Endodermal cell (in vitro differentiated cells): Measurements from ENCODE around the gene EPAS1. TPM values are rescaled to one million over a fixed set of nuclear protein-coding genes. Genes with fewer than 3 reads are reported as not detected.
A peak's percentile ranks its signal among the peaks of the same experiment; 100 is the strongest.

ENCODE experiments used
- DNase-seq: peaks from one replicate; pipeline ENCODE4 v3.0.0-alpha.2; 2017
- H3K27ac ChIP-seq: 2 replicates; pipeline ENCODE4 v1.5.1; 2013; ENCODE audit warnings: mild to moderate bottlenecking, low read depth, low read length, moderate library complexity
- H3K27me3 ChIP-seq: 2 replicates; pipeline ENCODE4 v1.6.1; 2013; ENCODE audit warnings: mild to moderate bottlenecking, low read length, moderate library complexity; ENCODE audit not compliant: insufficient read depth, control insufficient read depth, poor library complexity, severe bottlenecking
- H3K36me3 ChIP-seq: 2 replicates; pipeline ENCODE4 v1.7.0; 2013; ENCODE audit warnings: mild to moderate bottlenecking, low read length, moderate library complexity; ENCODE audit not compliant: control insufficient read depth, insufficient read depth
- H3K4me1 ChIP-seq: one replicate; pipeline ENCODE4 v1.7.0; 2013; ENCODE audit warnings: low read length; ENCODE audit not compliant: control insufficient read depth, insufficient read depth
- H3K4me3 ChIP-seq: 2 replicates; pipeline ENCODE4 v1.5.1; 2013; ENCODE audit warnings: mild to moderate bottlenecking, low read length, moderate library complexity
- H3K9ac ChIP-seq: 2 replicates; pipeline ENCODE4 v1.6.1; 2013; ENCODE audit warnings: mild to moderate bottlenecking, low read length, moderate library complexity; ENCODE audit not compliant: poor library complexity, severe bottlenecking; ENCODE audit errors: extremely low read depth
- H3K9me3 ChIP-seq: 2 replicates; pipeline ENCODE4 v1.6.1; 2013; ENCODE audit warnings: mild to moderate bottlenecking, low read length, moderate library complexity; ENCODE audit not compliant: control insufficient read depth
- H3K27ac Mint-ChIP-seq: 2 replicates; pipeline ENCODE4 v1.8.0; 2020; ENCODE audit warnings: mixed read lengths
- H3K27me3 Mint-ChIP-seq: 2 replicates; pipeline ENCODE4 v1.8.0; 2021; ENCODE audit warnings: mild to moderate bottlenecking, mixed read lengths; ENCODE audit not compliant: insufficient read depth
- H3K36me3 Mint-ChIP-seq: 2 replicates; pipeline ENCODE4 v1.8.0; 2020; ENCODE audit warnings: low read depth, mixed read lengths
- H3K4me1 Mint-ChIP-seq: 2 replicates; pipeline ENCODE4 v1.8.0; 2020; ENCODE audit warnings: mixed read lengths
- H3K4me3 Mint-ChIP-seq: 2 replicates; pipeline ENCODE4 v1.8.0; 2020; ENCODE audit warnings: mild to moderate bottlenecking, moderate library complexity, mixed read lengths
- H3K9me3 Mint-ChIP-seq: 2 replicates; pipeline ENCODE4 v1.8.0; 2020; ENCODE audit warnings: mild to moderate bottlenecking, mixed read lengths
- WGBS, 2 experiments: methylation state at CpG; one replicate each; pipeline versions ENCODE4 v1.1.5 to v1.1.7; 2013; ENCODE audit warnings: missing lambda C conversion rate in 2 of 2, mixed read lengths in 1 of 2; ENCODE audit not compliant: insufficient coverage in 1 of 2, insufficient read length in 1 of 2; 5-methylcytosine and 5-hydroxymethylcytosine counted together
- total RNA-seq, 2 donors: library from RNA; stranded (reverse); fragmentation: NEBNext Ultra II Directional in 1 of 2; extraction: Animal tissue kit (Norgen Biotek cat#: 25700) in 1 of 2; gene quantifications; 2 replicates in 1 of 2; 3 replicates in 1 of 2; pipeline ENCODE4 v1.2.1, GENCODE V29; 2021
- TF ChIP-seq, protein P1 (sequence below): fragments of 200-600 bp; sonication (generic); conservative IDR thresholded peaks from 2 replicates; pipeline ENCODE4 v1.5.0; 2021; ENCODE audit warnings: antibody characterized with exemption, mild to moderate bottlenecking

EPAS1 gene
- total RNA-seq, 2 donors from 2014 or later: 1.2 to 1.9 TPM

DNA sequence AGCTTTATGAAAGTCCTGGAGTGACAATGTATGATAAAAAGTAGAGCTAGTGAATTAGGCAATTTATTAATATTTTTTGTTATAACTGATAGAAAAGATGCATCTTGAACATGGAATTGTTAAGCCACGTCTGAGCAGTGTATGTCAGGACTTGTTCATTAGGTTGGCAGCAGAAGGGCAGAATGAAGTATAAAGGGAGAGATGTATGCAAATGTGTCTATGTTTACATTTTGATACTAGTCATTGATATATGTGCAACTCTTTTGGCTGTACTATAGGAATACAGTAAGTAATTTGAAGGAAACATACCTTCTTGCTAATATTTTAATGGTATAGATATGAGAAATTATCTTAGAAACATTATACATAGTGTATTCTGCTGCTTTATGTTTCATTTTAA, 133.2 kb downstream of the EPAS1 start:
- H3K4me3 ChIP-seq: no peak overlapping the region
- no peak overlapping the region for H3K27ac Mint-ChIP-seq
- no peak for DNase-seq
- H3K9me3 Mint-ChIP-seq: peaks cover 7% of the 10 kb centered on the region
- no peaks in the 10 kb centered on the region for H3K9me3 ChIP-seq
- no peaks in the 10 kb centered on the region for H3K27me3 Mint-ChIP-seq
- no peaks in the 10 kb centered on the region for H3K4me1 ChIP-seq
- peaks cover 5% of the 10 kb centered on the region for H3K4me1 Mint-ChIP-seq
- no peaks in the 10 kb centered on the region for H3K36me3 Mint-ChIP-seq
- 85 to 100% methylated on average over 1 of the region's 1 CpG for WGBS, 2 experiments
- no peak overlapping the region for H3K4me3 Mint-ChIP-seq
- H3K36me3 ChIP-seq: no peaks in the 10 kb centered on the region
- H3K9ac ChIP-seq: no peak overlapping the region
- no peak overlapping the region for H3K27ac ChIP-seq
- TF ChIP-seq, protein P1, sequence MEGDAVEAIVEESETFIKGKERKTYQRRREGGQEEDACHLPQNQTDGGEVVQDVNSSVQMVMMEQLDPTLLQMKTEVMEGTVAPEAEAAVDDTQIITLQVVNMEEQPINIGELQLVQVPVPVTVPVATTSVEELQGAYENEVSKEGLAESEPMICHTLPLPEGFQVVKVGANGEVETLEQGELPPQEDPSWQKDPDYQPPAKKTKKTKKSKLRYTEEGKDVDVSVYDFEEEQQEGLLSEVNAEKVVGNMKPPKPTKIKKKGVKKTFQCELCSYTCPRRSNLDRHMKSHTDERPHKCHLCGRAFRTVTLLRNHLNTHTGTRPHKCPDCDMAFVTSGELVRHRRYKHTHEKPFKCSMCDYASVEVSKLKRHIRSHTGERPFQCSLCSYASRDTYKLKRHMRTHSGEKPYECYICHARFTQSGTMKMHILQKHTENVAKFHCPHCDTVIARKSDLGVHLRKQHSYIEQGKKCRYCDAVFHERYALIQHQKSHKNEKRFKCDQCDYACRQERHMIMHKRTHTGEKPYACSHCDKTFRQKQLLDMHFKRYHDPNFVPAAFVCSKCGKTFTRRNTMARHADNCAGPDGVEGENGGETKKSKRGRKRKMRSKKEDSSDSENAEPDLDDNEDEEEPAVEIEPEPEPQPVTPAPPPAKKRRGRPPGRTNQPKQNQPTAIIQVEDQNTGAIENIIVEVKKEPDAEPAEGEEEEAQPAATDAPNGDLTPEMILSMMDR: no peak
- H3K27me3 ChIP-seq: no peaks in the 10 kb centered on the region

DNA sequence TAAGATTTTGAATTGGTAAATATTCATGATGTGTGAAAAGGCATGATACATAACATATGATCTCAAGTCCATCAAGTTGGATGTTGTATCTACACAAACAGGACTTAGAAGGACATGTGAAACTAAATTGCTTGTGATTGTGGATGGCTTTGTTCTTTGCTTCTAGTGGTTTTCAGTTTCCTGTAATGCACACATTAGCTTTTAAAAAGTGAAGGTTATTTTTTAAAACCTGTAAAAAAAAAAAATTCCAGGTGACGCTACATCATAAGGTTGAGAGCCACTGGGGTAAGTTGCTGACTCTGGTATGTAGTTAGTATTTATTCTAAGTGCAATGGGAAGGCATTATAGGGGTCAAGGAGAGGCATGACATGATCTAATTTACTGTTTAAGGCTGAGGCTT, 133.8 kb downstream of the EPAS1 start:
- Mint-ChIP-seq H3K9me3 (peaks cover 7% of the 10 kb centered on the region), H3K4me3 (no peak overlapping the region), H3K27ac (no peak overlapping the region), H3K27me3 (no peaks in the 10 kb centered on the region), H3K4me1 (peaks cover 6% of the 10 kb centered on the region), H3K36me3 (no peaks in the 10 kb centered on the region)
- WGBS, 2 experiments: 91 to 100% methylated on average over 1 of the region's 1 CpG
- Histone ChIP-seq H3K27me3 (no peaks in the 10 kb centered on the region), H3K36me3 (no peaks in the 10 kb centered on the region), H3K4me3 (no peak overlapping the region), H3K9me3 (no peaks in the 10 kb centered on the region), H3K27ac (no peak overlapping the region), H3K9ac (no peak overlapping the region), H3K4me1 (no peaks in the 10 kb centered on the region)
- TF ChIP-seq, protein P1: no peak
- no peak for DNase-seq

DNA sequence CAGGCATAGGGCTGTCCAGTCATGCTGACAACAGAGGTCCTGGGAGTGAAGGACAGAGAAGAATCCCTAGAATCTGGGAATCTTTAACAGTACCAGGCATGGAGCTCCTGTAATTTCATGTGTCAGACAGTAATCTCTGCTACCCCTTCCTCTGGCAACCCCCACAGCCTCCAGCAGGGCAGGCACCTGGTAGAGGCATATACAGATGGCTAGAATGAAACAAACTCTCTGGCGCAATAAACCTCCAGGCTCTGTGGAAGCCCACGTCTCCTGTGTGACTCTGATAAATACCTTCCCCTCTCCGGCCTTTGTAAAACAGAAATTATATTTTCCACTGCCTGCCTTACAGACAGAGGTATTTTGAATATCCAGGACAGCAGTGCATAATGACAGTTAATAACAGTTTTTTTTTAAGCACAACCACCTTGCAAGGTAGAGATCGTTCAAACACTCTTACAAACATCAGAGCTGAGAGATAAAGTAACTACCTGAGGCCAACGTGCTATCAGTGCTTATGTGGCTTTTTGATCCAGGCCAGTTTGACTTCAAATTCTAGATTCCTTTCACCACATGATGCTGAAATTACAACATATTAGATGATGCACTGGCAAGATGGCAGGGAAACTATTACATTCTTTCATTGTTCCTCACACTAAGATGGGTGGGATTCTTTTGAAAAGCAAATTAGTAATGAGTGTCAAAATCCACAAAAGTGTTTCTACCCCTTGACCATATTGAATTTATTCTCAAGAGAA, 134.5 kb downstream of the EPAS1 start:
- no peak overlapping the region for H3K4me3 Mint-ChIP-seq
- H3K36me3 ChIP-seq: no peaks in the 10 kb centered on the region
- no peak overlapping the region for H3K9ac ChIP-seq
- no peak for DNase-seq
- H3K4me1 ChIP-seq: no peaks in the 10 kb centered on the region
- H3K36me3 Mint-ChIP-seq: no peaks in the 10 kb centered on the region
- WGBS, 2 experiments: 89% methylated on average over 3 to 5 of the region's 5 CpGs
- no peak overlapping the region for H3K27ac Mint-ChIP-seq
- H3K9me3 ChIP-seq: no peaks in the 10 kb centered on the region
- no peaks in the 10 kb centered on the region for H3K27me3 ChIP-seq
- peaks cover 7% of the 10 kb centered on the region for H3K9me3 Mint-ChIP-seq
- peaks cover 2% of the 10 kb centered on the region for H3K27me3 Mint-ChIP-seq
- H3K4me3 ChIP-seq: no peak overlapping the region
- H3K4me1 Mint-ChIP-seq: peaks cover 6% of the 10 kb centered on the region
- H3K27ac ChIP-seq: no peak overlapping the region
- TF ChIP-seq, protein P1: peak; percentile 17
